Ovary (tissue), 9 donors: Measurements from ENCODE around the gene ABLIM1. TPM values are rescaled to one million over a fixed set of nuclear protein-coding genes. Genes with fewer than 3 reads are reported as not detected.
A peak's percentile ranks its signal among the peaks of the same experiment; 100 is the strongest.

Experiments
- DNase-seq, 5 donors: peaks; one replicate each; pipeline ENCODE4 v3.0.0-alpha.2; 2019 to 2020
- H3K27ac ChIP-seq, 2 donors: fragments of 200-600 bp; one replicate each; pipeline versions ENCODE4 v1.5.1 to v1.8.0; 2019 to 2022
- H3K27me3 ChIP-seq: fragments of 200-600 bp; one replicate; pipeline ENCODE4 v1.8.0; 2022
- H3K36me3 ChIP-seq: fragments of 200-600 bp; sonication (generic); one replicate; pipeline ENCODE4 v1.5.1; 2019
- H3K4me1 ChIP-seq: one replicate; pipeline ENCODE4 v1.8.1; 2013; ENCODE audit warnings: mild to moderate bottlenecking, moderate library complexity; ENCODE audit not compliant: insufficient read depth
- H3K4me3 ChIP-seq: fragments of 200-600 bp; sonication (generic); one replicate; pipeline ENCODE4 v1.5.1; 2017
- H3K9me3 ChIP-seq, 2 donors: fragments of 200-600 bp in 1 of 2; sonication (generic) in 1 of 2; one replicate each; pipeline versions ENCODE4 v1.5.1 to v1.8.1; 2013 to 2019; ENCODE audit warnings: mild to moderate bottlenecking in 1 of 2, moderate library complexity in 1 of 2
- EP300 ChIP-seq: sonication (generic); formaldehyde crosslinking; IDR thresholded peaks from one replicate; pipeline ENCODE4 v1.6.1; 2017; ENCODE audit warnings: antibody characterized with exemption
- POLR2A ChIP-seq: fragments of 450-650 bp; IDR thresholded peaks from one replicate; pipeline ENCODE4 v1.6.1; 2017; ENCODE audit warnings: antibody characterized with exemption, mild to moderate bottlenecking, moderate library complexity
- WGBS, 3 donors: extraction: QIAGEN DNeasy Blood & Tissue Kit in 1 of 3; methylation state at CpG; one replicate each; pipeline versions ENCODE4 v1.1.5 to v1.1.7; 2013 to 2017; 5-methylcytosine and 5-hydroxymethylcytosine counted together
- intact Hi-C, 4 donors: fragments of 100-400 bp; cut with DNase I; formaldehyde crosslinking; loops; one replicate each; pipeline versions ENCODE4 v1.11.0 to v1.15.1; 2022 to 2023
- polyA plus RNA-seq, 2 donors: library from polyadenylated mRNA; stranded (reverse); fragments of 200-250 nt in 1 of 2; fragments of 350-450 nt in 1 of 2; fragmentation: Illumina TruSeq in 1 of 2; extraction: RNeasy Lipid Tissue Mini Kit (QIAGEN cat#74804) in 1 of 2; gene quantifications; one replicate each; pipeline ENCODE4 v1.2.3, GENCODE V29; 2013 to 2014
- total RNA-seq, 7 donors: library from RNA; depleted of rRNA in 2 of 7; stranded (reverse); fragments of >200 nt in 2 of 7; fragmentation: NEBNext Ultra II Directional in 3 of 7; extraction: Animal tissue kit (Norgen Biotek cat#: 25700) in 3 of 7; gene quantifications; one replicate each; pipeline versions ENCODE4 v1.1.0 to v1.2.4, GENCODE V29; 2016 to 2023
- TF ChIP-seq, protein P1 (sequence below), 3 donors: fragments of 450-650 bp in 2 of 3; fragments of 200-600 bp in 1 of 3; IDR thresholded peaks; one replicate each; pipeline versions ENCODE4 v1.5.1 to v1.8.0; 2016 to 2022; ENCODE audit warnings: antibody characterized with exemption in 3 of 3, mild to moderate bottlenecking in 1 of 3
- donor health status: DM: no; HTN: no; CAD: no; lungs with moderate emphysema.
- donor health status: DM: no; HTN: no; CAD: no.
- donor health status: Bipolar disorder and iron deficiency.
- donor health status: DM: yes; HTN: yes; CAD: no.
- donor health status: DM: no; HTN: no; CAD: no.
- donor health status: DM: yes; HTN: yes; CAD: no.

Gene ABLIM1
- total and polyA plus RNA-seq, 9 donors: 155 to 505 (median 283) TPM

DNA sequence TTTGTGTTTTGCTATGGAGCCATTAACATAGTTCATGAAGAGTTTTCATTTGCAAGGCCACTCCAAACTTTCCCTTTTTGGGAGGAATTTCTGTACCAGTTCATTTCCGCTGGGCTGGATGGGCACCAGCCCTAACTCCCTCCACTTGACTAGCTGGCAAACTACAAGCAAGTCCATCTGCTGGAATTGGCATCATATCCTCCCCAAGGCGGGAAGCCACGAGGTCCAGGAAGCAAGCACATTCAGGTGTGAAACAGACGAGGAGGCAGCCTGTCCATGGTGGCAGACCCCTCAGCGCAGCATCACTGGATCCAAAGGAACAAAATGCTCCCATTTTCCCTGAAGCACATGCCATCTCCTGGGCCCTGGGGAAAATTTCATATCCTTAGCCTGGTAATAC, 125.8 kb downstream of the ABLIM1 start:
- H3K4me3 ChIP-seq: no peak overlapping the region
- TF ChIP-seq EP300 (no peak), POLR2A (no peak)
- TF ChIP-seq, protein P1, sequence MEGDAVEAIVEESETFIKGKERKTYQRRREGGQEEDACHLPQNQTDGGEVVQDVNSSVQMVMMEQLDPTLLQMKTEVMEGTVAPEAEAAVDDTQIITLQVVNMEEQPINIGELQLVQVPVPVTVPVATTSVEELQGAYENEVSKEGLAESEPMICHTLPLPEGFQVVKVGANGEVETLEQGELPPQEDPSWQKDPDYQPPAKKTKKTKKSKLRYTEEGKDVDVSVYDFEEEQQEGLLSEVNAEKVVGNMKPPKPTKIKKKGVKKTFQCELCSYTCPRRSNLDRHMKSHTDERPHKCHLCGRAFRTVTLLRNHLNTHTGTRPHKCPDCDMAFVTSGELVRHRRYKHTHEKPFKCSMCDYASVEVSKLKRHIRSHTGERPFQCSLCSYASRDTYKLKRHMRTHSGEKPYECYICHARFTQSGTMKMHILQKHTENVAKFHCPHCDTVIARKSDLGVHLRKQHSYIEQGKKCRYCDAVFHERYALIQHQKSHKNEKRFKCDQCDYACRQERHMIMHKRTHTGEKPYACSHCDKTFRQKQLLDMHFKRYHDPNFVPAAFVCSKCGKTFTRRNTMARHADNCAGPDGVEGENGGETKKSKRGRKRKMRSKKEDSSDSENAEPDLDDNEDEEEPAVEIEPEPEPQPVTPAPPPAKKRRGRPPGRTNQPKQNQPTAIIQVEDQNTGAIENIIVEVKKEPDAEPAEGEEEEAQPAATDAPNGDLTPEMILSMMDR (IDR thresholded peaks at IDR 0.05): no peak
- WGBS, 3 donors: 90 to 95% (median 95%) methylated on average over 5 of the region's 5 CpGs
- H3K9me3 ChIP-seq: no peaks in the 10 kb centered on the region
- no peaks in the 10 kb centered on the region for H3K36me3 ChIP-seq
- intact Hi-C loops: no loop called here
- no peak for DNase-seq
- peaks cover 7% of the 10 kb centered on the region for H3K4me1 ChIP-seq
- no peaks in the 10 kb centered on the region for H3K27me3 ChIP-seq
- no peak overlapping the region for H3K27ac ChIP-seq

DNA sequence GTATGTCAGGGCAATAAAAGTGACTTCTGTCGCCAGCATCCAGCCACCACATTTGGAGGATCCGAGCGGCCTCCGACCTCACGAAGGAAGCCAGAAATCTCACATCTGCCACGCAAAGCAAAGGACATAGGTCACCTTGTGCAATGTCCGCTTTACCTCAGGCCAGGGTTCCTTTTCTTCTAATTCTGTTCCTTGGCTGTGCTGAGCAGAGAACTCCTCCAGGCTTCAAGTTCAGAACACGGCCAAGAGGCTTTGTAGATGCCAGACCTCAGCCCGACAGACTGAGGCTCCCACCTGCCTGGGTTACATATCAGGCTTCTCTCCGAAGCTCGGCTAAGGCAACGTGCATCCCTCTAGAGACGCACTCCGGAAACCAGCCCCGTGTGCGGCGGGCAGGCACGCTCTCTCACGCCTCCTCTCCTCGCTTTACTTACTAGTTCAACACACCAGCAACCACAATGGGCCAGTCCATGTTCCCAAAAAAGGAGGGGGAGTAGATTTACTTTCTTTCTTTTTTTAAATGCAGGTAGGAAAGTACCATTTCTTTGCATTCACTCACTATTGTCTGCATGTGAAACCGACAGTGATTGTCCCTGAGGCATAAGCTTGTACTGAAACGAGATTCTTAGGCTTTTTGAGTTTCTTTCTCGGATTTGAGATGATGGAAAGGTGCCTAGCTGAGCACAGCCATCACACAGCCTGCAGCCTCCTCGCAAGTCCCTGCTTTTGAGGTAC, 131.4 kb downstream of the ABLIM1 start:
- no peak for TF ChIP-seq EP300
- TF ChIP-seq POLR2A: peak; percentile 95
- Histone ChIP-seq H3K27ac (peak overlapping the region; percentile 66 to 79), H3K27me3 (no peaks in the 10 kb centered on the region), H3K4me1 (peaks cover 9% of the 10 kb centered on the region), H3K4me3 (peak overlapping the region; percentile 45), H3K36me3 (no peaks in the 10 kb centered on the region), H3K9me3 (no peaks in the 10 kb centered on the region)
- peak; percentile 86 to 91 (median 87) for DNase-seq
- 2 to 4% (median 2%) methylated on average over 24 of the region's 24 CpGs for WGBS, 3 donors
- intact Hi-C loops: no loop called here

DNA sequence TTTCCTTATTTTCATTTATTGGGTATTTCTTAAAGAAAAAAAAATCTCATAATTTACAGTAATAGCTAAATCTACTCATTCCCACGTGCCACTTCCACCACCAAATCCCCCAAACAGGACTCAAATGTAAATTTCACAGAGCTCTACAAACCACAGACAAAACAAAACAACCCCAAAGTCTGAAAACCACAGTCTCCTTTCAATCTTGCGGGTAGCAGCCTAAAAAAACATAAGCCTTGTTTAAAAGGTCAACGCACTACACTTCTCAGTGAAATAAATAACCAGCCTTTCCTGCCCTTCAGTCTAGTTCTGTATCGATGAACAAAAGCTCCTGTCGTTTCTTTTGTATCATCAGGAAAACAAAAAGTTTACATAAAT, 132.0 kb downstream of the ABLIM1 start:
- peak overlapping the region; percentile 45 for H3K4me3 ChIP-seq
- H3K9me3 ChIP-seq: no peaks in the 10 kb centered on the region
- TF ChIP-seq POLR2A: no peak
- no peak for TF ChIP-seq EP300
- TF ChIP-seq, protein P1 (IDR thresholded peaks at IDR 0.05): no peak
- 0 to 5% (median 2%) methylated on average over 5 of the region's 5 CpGs for WGBS, 3 donors
- H3K36me3 ChIP-seq: no peaks in the 10 kb centered on the region
- no peak for DNase-seq
- H3K27ac ChIP-seq: peak overlapping the region; percentile 66 to 79
- H3K4me1 ChIP-seq: peaks cover 11% of the 10 kb centered on the region
- intact Hi-C loops: no loop called here
- H3K27me3 ChIP-seq: no peaks in the 10 kb centered on the region

DNA sequence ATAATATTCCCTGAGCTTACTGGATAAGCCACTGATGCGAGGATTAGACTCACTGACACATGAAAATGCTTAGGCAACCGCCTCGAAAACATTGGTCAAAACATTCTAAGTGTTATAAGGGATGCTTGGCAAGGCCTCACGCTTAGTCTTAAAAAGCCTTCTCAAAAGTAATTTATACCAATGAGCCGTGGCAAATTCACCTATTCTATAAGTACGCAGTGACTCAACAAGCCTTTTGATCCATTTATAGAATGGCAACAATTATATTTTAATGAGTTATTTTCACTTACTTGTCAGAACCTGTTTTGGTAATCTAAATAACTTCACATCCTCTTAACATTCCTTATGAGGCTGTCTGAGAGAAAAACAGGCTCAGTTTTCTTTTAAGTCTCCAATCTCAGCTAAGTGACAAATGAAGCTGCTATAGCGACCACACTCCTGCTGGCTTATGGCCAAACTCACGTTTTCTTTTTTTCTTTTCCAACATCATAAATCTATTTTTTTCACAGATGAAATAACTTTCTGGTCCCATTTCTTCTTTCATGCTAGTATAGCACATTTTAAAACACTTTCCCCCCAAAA, 132.6 kb downstream of the ABLIM1 start:
- H3K27ac ChIP-seq: peak overlapping the region; percentile 66 to 79
- no peaks in the 10 kb centered on the region for H3K27me3 ChIP-seq
- 7 to 18% (median 12%) methylated on average over 8 of the region's 8 CpGs for WGBS, 3 donors
- H3K4me1 ChIP-seq: peaks cover 11% of the 10 kb centered on the region
- H3K9me3 ChIP-seq: no peaks in the 10 kb centered on the region
- DNase-seq: peak in 1 of 5 donors; percentile 15
- H3K4me3 ChIP-seq: peak overlapping the region; percentile 45
- no peaks in the 10 kb centered on the region for H3K36me3 ChIP-seq
- TF ChIP-seq EP300: no peak
- TF ChIP-seq, protein P1 (IDR thresholded peaks at IDR 0.05): no peak
- TF ChIP-seq POLR2A: no peak
- intact Hi-C loops: no loop called here

DNA sequence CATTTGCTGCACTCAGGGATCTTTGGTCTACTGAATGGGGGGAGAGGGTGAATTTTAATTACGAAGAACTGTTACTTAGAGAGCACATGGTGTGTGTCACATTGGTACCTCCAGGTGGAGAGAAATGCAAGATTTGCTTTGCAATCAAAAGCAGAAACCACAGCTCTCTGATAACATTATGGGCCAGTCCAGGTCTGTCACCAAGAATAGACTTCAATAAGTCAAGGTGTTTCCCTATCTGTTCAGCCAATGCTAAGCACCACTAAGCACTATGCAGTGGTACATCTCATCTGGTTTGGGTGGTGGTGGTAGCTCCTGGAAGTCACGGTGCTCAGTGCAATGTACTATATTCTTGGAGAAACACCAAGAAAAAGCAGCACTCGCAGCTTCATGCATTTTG, 134.2 kb downstream of the ABLIM1 start:
- DNase-seq: peak in 1 of 5 donors; percentile 7
- Histone ChIP-seq H3K27me3 (no peaks in the 10 kb centered on the region), H3K27ac (peak overlapping the region; percentile 48 to 54), H3K36me3 (no peaks in the 10 kb centered on the region), H3K4me3 (no peak overlapping the region), H3K9me3 (no peaks in the 10 kb centered on the region), H3K4me1 (peaks cover 24% of the 10 kb centered on the region)
- intact Hi-C loops: no loop called here
- 12 to 38% (median 20%) methylated on average over 3 of the region's 3 CpGs for WGBS, 3 donors
- TF ChIP-seq EP300: no peak
- no peak for TF ChIP-seq POLR2A
- TF ChIP-seq, protein P1 (IDR thresholded peaks at IDR 0.05): no peak
